HCT116 (cell line): Measurements from ENCODE around the gene FALEC.

Source experiments
- CTCF ChIP-seq, 3 experiments: fragments of 200-600 bp in 1 of 3; sonication (generic) in 1 of 3; IDR thresholded peaks in 2 of 3; conservative IDR thresholded peaks in 1 of 3; 2 replicates each; pipeline ENCODE4 v1.5.1; 2012 to 2017; ENCODE audit warnings: low read depth in 2 of 3, low read length in 2 of 3, antibody characterized with exemption in 1 of 3, borderline replicate concordance in 1 of 3, control low read depth in 1 of 3, mild to moderate bottlenecking in 1 of 3, mixed read lengths in 1 of 3, mixed run types in 1 of 3, moderate library complexity in 1 of 3; ENCODE audit not compliant: insufficient read depth in 1 of 3
- FOSL1 ChIP-seq: IDR thresholded peaks from 2 replicates; pipeline ENCODE4 v1.6.1; 2012; ENCODE audit warnings: low read depth
- POLR2AphosphoS5 ChIP-seq: IDR thresholded peaks from 2 replicates; pipeline ENCODE4 v1.6.1; 2011; ENCODE audit warnings: mild to moderate bottlenecking, low read depth, low read length, moderate library complexity
- SRF ChIP-seq: IDR thresholded peaks from 2 replicates; pipeline ENCODE4 v1.6.1; 2012; ENCODE audit warnings: low read depth

- TF ChIP-seq CTCF (IDR thresholded peaks at IDR 0.05 in 2 of 3, conservative IDR thresholded peaks at IDR 0.05 in 1 of 3; ENCODE audit: borderline replicate concordance in 1 of 3, insufficient read depth in 1 of 3, low read depth in 2 of 3, low read length in 2 of 3): no peak
- peak; percentile 34; the same call in 1 of the 2 replicates for TF ChIP-seq POLR2AphosphoS5
- TF ChIP-seq SRF: no peak
- no peak for TF ChIP-seq FOSL1
These were observed 38.2 kb upstream of the FALEC start for GRCh38 chr1:150477320-150477719.
